K562 (cell line): ENCODE measurements around the gene UTP11. TPM values are rescaled to one million over a fixed set of nuclear protein-coding genes. Genes with fewer than 3 reads are reported as not detected.

ENCODE experiments used
- EP300 ChIP-seq: IDR thresholded peaks from 2 replicates; pipeline ENCODE4 v1.6.1; 2012; ENCODE audit warnings: low read length, improper control_type of control experiment
- FOS ChIP-seq: IDR thresholded peaks from 3 replicates; pipeline ENCODE4 v1.6.1; 2011; ENCODE audit not compliant: insufficient read length; ENCODE audit errors: extremely low read depth
- HMBOX1 ChIP-seq: sonication (generic); IDR thresholded peaks from 2 replicates; pipeline ENCODE4 v1.6.1; 2016
- MGA ChIP-seq: fragments of 450-650 bp; IDR thresholded peaks from 2 replicates; pipeline ENCODE4 v1.6.1; 2016; ENCODE audit warnings: mild to moderate bottlenecking, moderate library complexity
- MTA1 ChIP-seq: fragments of 450-650 bp; IDR thresholded peaks from 2 replicates; pipeline ENCODE4 v1.6.1; 2017; ENCODE audit warnings: borderline replicate concordance
- NELFE ChIP-seq: IDR thresholded peaks from 2 replicates; pipeline ENCODE4 v1.6.1; 2011; ENCODE audit warnings: mild to moderate bottlenecking; ENCODE audit not compliant: insufficient read depth, insufficient read length
- RBM39 ChIP-seq: fragments of 200-400 bp; formaldehyde crosslinking; optimal IDR thresholded peaks from 2 replicates; pipeline ENCODE3; 2018; ENCODE audit warnings: low read depth, low read length
- U2AF2 ChIP-seq: fragments of 200-400 bp; formaldehyde crosslinking; optimal IDR thresholded peaks from 2 replicates; pipeline ENCODE3; 2017; ENCODE audit warnings: low read depth, mild to moderate bottlenecking, low read length
- ZBTB1 ChIP-seq: sonication (generic); formaldehyde crosslinking; IDR thresholded peaks from 2 replicates; pipeline ENCODE4 v1.8.1; 2023; ENCODE audit warnings: missing genetic modification reagents, low read depth, mild to moderate bottlenecking, borderline replicate concordance
- ZEB2 ChIP-seq: fragments of 450-650 bp; IDR thresholded peaks from 2 replicates; pipeline ENCODE4 v1.6.1; 2016
- ZNF436 ChIP-seq: fragments of 250-450, 450-650 bp; sonication (Bioruptor Pico); formaldehyde crosslinking; IDR thresholded peaks from 2 replicates; pipeline ENCODE4 v1.7.0; 2020; ENCODE audit warnings: mild to moderate bottlenecking
- ZNF445 ChIP-seq: fragments of 250-450 bp; sonication (Bioruptor Pico); IDR thresholded peaks from 2 replicates; pipeline ENCODE4 v1.4.0; 2020; ENCODE audit warnings: low read depth, mild to moderate bottlenecking, moderate library complexity
- ZNF655 ChIP-seq: fragments of 250-450 bp; sonication (Bioruptor Pico); IDR thresholded peaks from 2 replicates; pipeline ENCODE4 v1.5.0; 2021
- ZNF696 ChIP-seq: fragments of 250-450 bp; sonication (Bioruptor Pico); conservative IDR thresholded peaks from 2 replicates; pipeline ENCODE4 v1.4.0; 2020; ENCODE audit warnings: mild to moderate bottlenecking, moderate library complexity
- polyA plus RNA-seq, 8 experiments: library from polyadenylated mRNA; depleted of rRNA in 4 of 8; stranded (reverse) in 5 of 8; unstranded in 3 of 8; fragments of >200 nt; fragmentation: Nextera tagmentation in 2 of 8; fragmentation: Illumina TruSeq in 1 of 8; extraction: Ambion mirVana in 2 of 8; extraction: Trizol in 1 of 8; gene quantifications; 2 replicates each; pipeline versions ENCODE4 v1.2.1 to v1.2.3, GENCODE V29; 2011 to 2014; ENCODE audit warnings: inconsistent platforms in 1 of 8, missing spikeins in 1 of 8
- total RNA-seq, 7 experiments: library from RNA; depleted of rRNA in 6 of 7; stranded (reverse); fragments of >200 nt in 6 of 7; fragmentation: Illumina TruSeq in 2 of 7; extraction: Trizol in 2 of 7; gene quantifications; 2 replicates each; pipeline versions ENCODE4 v1.2.1 to v1.2.3, GENCODE V29; 2011 to 2021; ENCODE audit warnings: low replicate concordance in 1 of 7

UTP11 gene
- total and polyA plus RNA-seq, 9 of the 15 experiments (the other 6 are each of a cell fraction or from before 2014, with no cell fraction given) = 91.1 to 378 (median 221) TPM

DNA sequence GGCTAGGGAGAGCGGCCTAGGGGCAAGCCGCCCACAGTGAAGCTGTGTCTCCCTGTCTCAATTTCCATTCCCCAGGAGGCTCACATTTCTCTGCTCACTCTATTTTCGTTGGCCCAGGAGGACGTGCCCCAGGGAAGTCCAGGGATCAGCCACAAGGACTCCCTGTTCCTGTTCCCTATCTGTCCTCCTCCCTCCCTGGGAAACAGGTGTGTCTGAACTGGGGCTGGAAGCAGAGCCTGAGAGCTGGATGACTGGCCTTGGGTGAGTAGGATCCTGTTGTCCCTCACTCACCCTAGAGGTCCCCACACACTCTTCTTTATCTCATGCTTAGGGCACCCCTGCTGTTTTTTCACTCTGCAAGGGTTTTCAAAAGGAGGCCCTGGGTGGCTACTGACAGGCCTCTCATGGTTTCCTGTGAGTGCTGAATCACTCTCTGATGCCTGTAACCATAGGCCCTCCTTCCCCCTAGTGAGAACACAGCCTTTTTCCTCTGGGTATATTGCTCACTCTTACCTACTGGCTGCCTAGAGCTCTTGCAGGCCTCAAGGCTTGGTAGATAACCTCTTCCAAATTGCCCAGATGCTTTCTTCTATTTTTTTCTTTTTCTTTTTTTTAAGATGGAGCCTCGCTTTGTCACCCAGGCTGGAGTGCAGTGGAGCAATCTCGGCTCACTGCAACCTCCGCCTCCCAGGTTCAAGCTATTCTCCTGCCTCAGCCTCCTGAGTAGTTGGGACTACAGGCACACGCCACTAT, 3.3 kb upstream of the UTP11 start (continued):
- no peak; the same call in 1 of the 2 replicates for TF ChIP-seq MGA
- TF ChIP-seq RBM39 = peak; percentile 56
- TF ChIP-seq ZNF436 (CRISPR knock-in tag) = no peak
- TF ChIP-seq EP300 = peak; percentile 70; the same call in 1 of the 2 replicates
- TF ChIP-seq FOS = no peak
- TF ChIP-seq HMBOX1 = peak; percentile 35; the same call in 1 of the 2 replicates
- no peak for TF ChIP-seq ZNF696 (CRISPR knock-in tag)
- no peak for TF ChIP-seq ZNF445 (CRISPR knock-in tag)
- TF ChIP-seq NELFE = no peak
- TF ChIP-seq U2AF2 = no peak
- TF ChIP-seq ZEB2 = no peak; the same call in 1 of the 2 replicates
- TF ChIP-seq ZBTB1 (CRISPR knock-in tag) = no peak
- peak; percentile 52; the same call in 1 of the 2 replicates for TF ChIP-seq MTA1
- no peak for TF ChIP-seq ZNF655
